ENCODE measurements around the gene IGLL1. TPM values are rescaled to one million over a fixed set of nuclear protein-coding genes. Genes with fewer than 3 reads are reported as not detected.
"Not testable (repeated sequence)": the region's sequence is repeated elsewhere in the genome, so short reads cannot be mapped to it uniquely, and the experiment has no call there.

The IGLL1 gene
- total and polyA plus RNA-seq, 2 experiments from 2014 or later: not detected

GRCh38 chr22:23539135-23539838 lies 40.8 kb downstream of the IGLL1 start:
- peak; percentile 90 for DNase-seq (ENCODE audit: low spot score)
- Histone ChIP-seq H3K36me3 (replicated peaks; ENCODE audit: insufficient read depth, low read depth) (no peaks in the 10 kb centered on the region), H3K9me3 (ENCODE audit: low read depth) (no peaks in the 10 kb centered on the region), H3K79me2 (no peaks in the 10 kb centered on the region), H3K4me2 (peak overlapping the region; percentile 74), H3K27ac (peak overlapping the region; percentile 98), H2AFZ (peak overlapping the region; percentile 75), H3K9me2 (replicated peaks; ENCODE audit: insufficient read depth) (no peaks in the 10 kb centered on the region), H3K4me3 (peak overlapping the region; percentile 16), H4K20me1 (ENCODE audit: insufficient read depth, poor library complexity, severe bottlenecking) (no peaks in the 10 kb centered on the region), H3K27me3 (no peaks in the 10 kb centered on the region), H3K4me1 (ENCODE audit: insufficient read depth) (peaks cover 57% of the 10 kb centered on the region)
- no peak for TF ChIP-seq EZH2phosphoT487 (IDR thresholded peaks at IDR 0.05; ENCODE audit: low read depth, severe bottlenecking, unreplicated experiment)
- no peak for TF ChIP-seq EZH2 (IDR thresholded peaks at IDR 0.05; ENCODE audit: borderline replicate concordance)
- TF ChIP-seq, protein P1, sequence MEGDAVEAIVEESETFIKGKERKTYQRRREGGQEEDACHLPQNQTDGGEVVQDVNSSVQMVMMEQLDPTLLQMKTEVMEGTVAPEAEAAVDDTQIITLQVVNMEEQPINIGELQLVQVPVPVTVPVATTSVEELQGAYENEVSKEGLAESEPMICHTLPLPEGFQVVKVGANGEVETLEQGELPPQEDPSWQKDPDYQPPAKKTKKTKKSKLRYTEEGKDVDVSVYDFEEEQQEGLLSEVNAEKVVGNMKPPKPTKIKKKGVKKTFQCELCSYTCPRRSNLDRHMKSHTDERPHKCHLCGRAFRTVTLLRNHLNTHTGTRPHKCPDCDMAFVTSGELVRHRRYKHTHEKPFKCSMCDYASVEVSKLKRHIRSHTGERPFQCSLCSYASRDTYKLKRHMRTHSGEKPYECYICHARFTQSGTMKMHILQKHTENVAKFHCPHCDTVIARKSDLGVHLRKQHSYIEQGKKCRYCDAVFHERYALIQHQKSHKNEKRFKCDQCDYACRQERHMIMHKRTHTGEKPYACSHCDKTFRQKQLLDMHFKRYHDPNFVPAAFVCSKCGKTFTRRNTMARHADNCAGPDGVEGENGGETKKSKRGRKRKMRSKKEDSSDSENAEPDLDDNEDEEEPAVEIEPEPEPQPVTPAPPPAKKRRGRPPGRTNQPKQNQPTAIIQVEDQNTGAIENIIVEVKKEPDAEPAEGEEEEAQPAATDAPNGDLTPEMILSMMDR (IDR thresholded peaks at IDR 0.05; ENCODE audit: poor library complexity): peak; percentile 87
- WGBS (ENCODE audit: low lambda C conversion rate, missing lambda C conversion rate): 27% methylated on average over 21 of the region's 21 CpGs

DNA sequence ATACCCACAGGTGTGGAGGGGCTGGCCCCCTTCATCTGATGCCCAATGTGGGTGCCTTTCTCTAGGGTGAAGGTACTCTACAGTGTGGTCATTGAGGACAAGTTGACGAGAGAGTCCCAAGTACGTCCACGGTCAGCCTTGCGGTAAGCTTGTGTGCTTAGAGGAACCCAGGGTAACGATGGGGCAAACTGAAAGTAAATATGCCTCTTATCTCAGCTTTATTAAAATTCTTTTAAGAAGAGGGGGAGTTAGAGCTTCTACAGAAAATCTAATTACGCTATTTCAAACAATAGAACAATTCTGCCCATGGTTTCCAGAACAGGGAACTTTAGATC lies 41.4 kb downstream of the IGLL1 start:
- 36% methylated on average over 6 of the region's 6 CpGs for WGBS (ENCODE audit: low lambda C conversion rate, missing lambda C conversion rate)
- H3K27me3 ChIP-seq; DNase-seq (ENCODE audit: low spot score); H3K36me3 ChIP-seq (replicated peaks; ENCODE audit: insufficient read depth, low read depth); H3K79me2 ChIP-seq; H3K9me2 ChIP-seq (replicated peaks; ENCODE audit: insufficient read depth); H3K9me3 ChIP-seq (ENCODE audit: low read depth); H4K20me1 ChIP-seq (ENCODE audit: insufficient read depth, poor library complexity, severe bottlenecking): not testable (repeated sequence)
- Histone ChIP-seq H3K4me1 (ENCODE audit: insufficient read depth) (peaks cover 63% of the 10 kb centered on the region), H3K27ac (peak overlapping the region; percentile 98), H3K4me3 (peak overlapping the region; percentile 16), H2AFZ (peak overlapping the region; percentile 75), H3K4me2 (peak overlapping the region; percentile 74)

DNA sequence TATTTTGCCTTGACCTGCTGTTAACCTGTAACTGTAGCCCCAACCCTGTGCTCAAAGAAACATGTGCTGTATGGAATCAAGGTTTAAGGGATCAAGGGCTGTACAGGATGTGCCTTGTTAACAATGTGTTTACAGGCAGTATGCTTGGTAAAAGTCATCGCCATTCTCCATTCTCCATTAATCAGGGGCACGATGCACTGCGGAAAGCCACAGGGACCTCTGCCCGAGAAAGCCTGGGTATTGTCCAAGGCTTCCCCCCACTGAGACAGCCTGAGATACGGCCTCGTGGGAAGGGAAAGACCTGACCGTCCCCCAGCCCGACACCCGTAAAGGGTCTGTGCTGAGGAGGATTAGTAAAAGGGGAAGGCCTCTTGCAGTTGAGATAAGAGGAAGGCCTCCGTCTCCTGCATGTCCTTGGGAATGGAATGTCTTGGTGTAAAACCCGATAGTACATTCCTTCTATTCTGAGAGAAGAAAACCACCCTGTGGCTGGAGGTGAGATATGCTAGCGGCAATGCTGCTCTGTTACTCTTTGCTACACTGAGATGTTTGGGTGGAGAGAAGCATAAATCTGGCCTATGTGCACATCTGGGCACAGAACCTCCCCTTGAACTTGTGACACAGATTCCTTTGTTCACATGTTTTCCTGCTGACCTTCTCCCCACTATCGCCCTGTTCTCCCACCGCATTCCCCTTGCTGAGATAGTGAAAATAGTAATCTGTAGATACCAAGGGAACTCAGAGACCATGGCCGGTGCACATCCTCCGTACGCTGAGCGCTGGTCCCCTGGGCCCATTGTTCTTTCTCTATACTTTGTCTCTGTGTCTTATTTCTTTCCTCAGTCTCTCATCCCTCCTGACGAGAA lies 42.0 kb downstream of the IGLL1 start:
- H3K79me2 ChIP-seq; H4K20me1 ChIP-seq (ENCODE audit: insufficient read depth, poor library complexity, severe bottlenecking); H3K36me3 ChIP-seq (replicated peaks; ENCODE audit: insufficient read depth, low read depth); H3K9me3 ChIP-seq (ENCODE audit: low read depth); H3K27me3 ChIP-seq; H3K9me2 ChIP-seq (replicated peaks; ENCODE audit: insufficient read depth): not testable (repeated sequence)
- Histone ChIP-seq H3K4me1 (ENCODE audit: insufficient read depth) (peaks cover 66% of the 10 kb centered on the region), H2AFZ (peak overlapping the region; percentile 75), H3K27ac (peak overlapping the region; percentile 98), H3K4me2 (peak overlapping the region; percentile 74), H3K4me3 (peak overlapping the region; percentile 16)
- WGBS (ENCODE audit: low lambda C conversion rate, missing lambda C conversion rate): 22% methylated on average over 19 of the region's 19 CpGs
- DNase-seq (ENCODE audit: low spot score): peak; percentile 74
- TF ChIP-seq, protein P1 (IDR thresholded peaks at IDR 0.05; ENCODE audit: poor library complexity): peak; percentile 38

DNA sequence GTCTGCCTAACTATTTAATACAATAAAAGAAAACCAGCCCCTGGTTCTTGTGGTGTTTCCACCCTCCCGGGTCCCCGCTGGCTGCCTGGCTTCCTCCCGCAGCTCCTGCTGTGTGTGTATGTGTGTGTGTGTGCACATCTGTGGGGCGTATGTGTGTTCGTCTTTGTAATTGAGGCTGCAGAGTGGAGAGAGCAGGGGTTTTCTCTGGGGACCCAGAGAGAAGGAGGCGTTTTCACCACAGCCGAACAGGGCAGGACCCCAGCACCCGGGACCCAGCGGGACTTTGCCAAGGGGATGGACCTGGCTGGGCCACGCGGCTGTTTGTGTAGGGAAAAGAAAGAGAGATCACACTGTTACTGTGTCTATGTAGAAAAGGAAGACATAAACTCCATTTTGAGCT lies 42.7 kb downstream of the IGLL1 start:
- peak overlapping the region; percentile 98 for H3K27ac ChIP-seq
- peak overlapping the region; percentile 74 for H3K4me2 ChIP-seq
- no peak for DNase-seq (ENCODE audit: low spot score)

More for the DNA sequence above, 42.7 kb downstream of the IGLL1 start:
- no peaks in the 10 kb centered on the region for H3K9me2 ChIP-seq (replicated peaks; ENCODE audit: insufficient read depth)
- no peaks in the 10 kb centered on the region for H3K79me2 ChIP-seq
- TF ChIP-seq EZH2 (IDR thresholded peaks at IDR 0.05; ENCODE audit: borderline replicate concordance) (no peak), EZH2phosphoT487 (IDR thresholded peaks at IDR 0.05; ENCODE audit: low read depth, severe bottlenecking, unreplicated experiment) (no peak)
- TF ChIP-seq, protein P1 (IDR thresholded peaks at IDR 0.05; ENCODE audit: poor library complexity): no peak
- peak overlapping the region; percentile 16 for H2AFZ ChIP-seq
- H3K4me1 ChIP-seq (ENCODE audit: insufficient read depth): peaks cover 66% of the 10 kb centered on the region
- no peaks in the 10 kb centered on the region for H3K27me3 ChIP-seq
- 25% methylated on average over 11 of the region's 11 CpGs for WGBS (ENCODE audit: low lambda C conversion rate, missing lambda C conversion rate)
- no peaks in the 10 kb centered on the region for H4K20me1 ChIP-seq (ENCODE audit: insufficient read depth, poor library complexity, severe bottlenecking)
- no peaks in the 10 kb centered on the region for H3K9me3 ChIP-seq (ENCODE audit: low read depth)
- no peak overlapping the region for H3K4me3 ChIP-seq
- H3K36me3 ChIP-seq (replicated peaks; ENCODE audit: insufficient read depth, low read depth): no peaks in the 10 kb centered on the region
